Smooth muscle cell (in vitro differentiated cells): ENCODE measurements around the gene GPR55. TPM values are rescaled to one million over a fixed set of nuclear protein-coding genes. Genes with fewer than 3 reads are reported as not detected.

ENCODE experiments used
- DNase-seq: peaks from one replicate; lab custom pipeline; 2025; ENCODE audit not compliant: unreplicated experiment; lab: John Stamatoyannopoulos, UW
- H2AFZ ChIP-seq: fragments of 200-600 bp; sonication (generic); 2 replicates; pipeline ENCODE4 v1.6.0; 2016; ENCODE audit warnings: antibody characterized with exemption, low read depth, mild to moderate bottlenecking
- H3F3A ChIP-seq: fragments of 200-600 bp; sonication (generic); 2 replicates; pipeline ENCODE4 v1.6.0; 2017; ENCODE audit warnings: antibody characterized with exemption, low read depth
- H3K27ac ChIP-seq: fragments of 200-600 bp; sonication (generic); 2 replicates; pipeline ENCODE4 v1.5.1; 2016; ENCODE audit warnings: low read depth, mild to moderate bottlenecking
- H3K27me3 ChIP-seq: fragments of 200-600 bp; sonication (generic); 2 replicates; pipeline ENCODE4 v1.6.1; 2016; ENCODE audit warnings: low read depth, mild to moderate bottlenecking
- H3K36me3 ChIP-seq: fragments of 200-600 bp; sonication (generic); 2 replicates; pipeline ENCODE4 v1.5.1; 2016; ENCODE audit warnings: low read depth
- H3K4me1 ChIP-seq: fragments of 200-600 bp; sonication (generic); 2 replicates; pipeline ENCODE4 v1.5.1; 2016; ENCODE audit warnings: low read depth
- H3K4me2 ChIP-seq: fragments of 200-600 bp; sonication (generic); 2 replicates; pipeline ENCODE4 v1.6.0; 2016; ENCODE audit warnings: mild to moderate bottlenecking
- H3K4me3 ChIP-seq: fragments of 200-600 bp; sonication (generic); 2 replicates; pipeline ENCODE4 v1.5.1; 2016; ENCODE audit warnings: mild to moderate bottlenecking
- H3K79me2 ChIP-seq: fragments of 200-600 bp; sonication (generic); 2 replicates; pipeline ENCODE4 v1.6.0; 2016; ENCODE audit warnings: low read depth, mild to moderate bottlenecking
- H3K9ac ChIP-seq: fragments of 200-600 bp; sonication (generic); 2 replicates; pipeline ENCODE4 v1.6.0; 2016; ENCODE audit warnings: low read depth
- H3K9me3 ChIP-seq: fragments of 200-600 bp; sonication (generic); replicated peaks from 2 replicates; pipeline ENCODE4 v1.5.1; 2016; ENCODE audit warnings: low read depth
- H4K20me1 ChIP-seq: fragments of 200-600 bp; sonication (generic); 2 replicates; pipeline ENCODE4 v1.6.0; 2016; ENCODE audit warnings: low read depth
- CTCF ChIP-seq: fragments of 200-600 bp; sonication (generic); IDR thresholded peaks from 2 replicates; pipeline ENCODE4 v1.5.1; 2017; ENCODE audit warnings: borderline replicate concordance, mild to moderate bottlenecking, antibody characterized with exemption; ENCODE audit not compliant: insufficient read depth, poor library complexity, severe bottlenecking
- WGBS: methylation state at CpG from one replicate; pipeline ENCODE4 v1.1.7; 2016; ENCODE audit warnings: low lambda C conversion rate; 5-methylcytosine and 5-hydroxymethylcytosine counted together
- polyA plus RNA-seq: library from polyadenylated mRNA; unstranded; fragments of >200 nt; fragmentation: Nextera tagmentation; extraction: Ambion mirVana; gene quantifications from 2 replicates; pipeline ENCODE4 v1.2.1, GENCODE V29; 2016
- total RNA-seq: library from RNA; depleted of rRNA; stranded (reverse); fragments of >200 nt; gene quantifications from 2 replicates; pipeline ENCODE4 v1.2.3, GENCODE V29; 2014

GPR55 gene
- total and polyA plus RNA-seq, 2 experiments from 2014 or later, result not detected

- H3K4me3 ChIP-seq, result no peak overlapping the region
- no peak overlapping the region for H2AFZ ChIP-seq
- H3F3A ChIP-seq, result peaks cover 6% of the 10 kb centered on the region
- H3K9me3 ChIP-seq, result no peaks in the 10 kb centered on the region
- peaks cover 18% of the 10 kb centered on the region for H3K27me3 ChIP-seq
- H3K27ac ChIP-seq, result no peak overlapping the region
- no peaks in the 10 kb centered on the region for H3K79me2 ChIP-seq
- H3K9ac ChIP-seq, result no peak overlapping the region
- 32% methylated on average over 8 of the region's 8 CpGs for WGBS
- no peaks in the 10 kb centered on the region for H3K36me3 ChIP-seq
- no peak for DNase-seq
- H3K4me2 ChIP-seq, result no peak overlapping the region
- no peaks in the 10 kb centered on the region for H4K20me1 ChIP-seq
- TF ChIP-seq CTCF, result peak; percentile 75
- peaks cover 6% of the 10 kb centered on the region for H3K4me1 ChIP-seq
These were observed 22.7 kb downstream of the GPR55 start for GRCh38 chr2:230902180-230902899.

GRCh38 chr2:230901006-230901405 is 24.0 kb downstream of the GPR55 start:
- H3K36me3 ChIP-seq, result no peaks in the 10 kb centered on the region
- peaks cover 6% of the 10 kb centered on the region for H3K4me1 ChIP-seq
- H2AFZ ChIP-seq, result no peak overlapping the region
- no peak overlapping the region for H3K27ac ChIP-seq
- no peak overlapping the region for H3K4me2 ChIP-seq
- H3K4me3 ChIP-seq, result no peak overlapping the region
- H3K27me3 ChIP-seq, result peaks cover 18% of the 10 kb centered on the region
- H3K9me3 ChIP-seq, result no peaks in the 10 kb centered on the region
- DNase-seq, result no peak
- no peaks in the 10 kb centered on the region for H4K20me1 ChIP-seq
- no peak overlapping the region for H3K9ac ChIP-seq
- H3K79me2 ChIP-seq, result no peaks in the 10 kb centered on the region
- 73% methylated on average over 5 of the region's 5 CpGs for WGBS
- TF ChIP-seq CTCF, result no peak
- H3F3A ChIP-seq, result peaks cover 4% of the 10 kb centered on the region

GRCh38 chr2:230900336-230900995 is 24.6 kb downstream of the GPR55 start:
- Histone ChIP-seq H3K4me2 (no peak overlapping the region), H3K27me3 (peaks cover 18% of the 10 kb centered on the region), H3K27ac (no peak overlapping the region), H3K4me3 (no peak overlapping the region), H3K36me3 (no peaks in the 10 kb centered on the region), H3K9ac (no peak overlapping the region), H2AFZ (no peak overlapping the region), H3K79me2 (no peaks in the 10 kb centered on the region), H4K20me1 (no peaks in the 10 kb centered on the region), H3K4me1 (peaks cover under 1% of the 10 kb centered on the region), H3F3A (no peaks in the 10 kb centered on the region), H3K9me3 (no peaks in the 10 kb centered on the region)
- no peak for DNase-seq
- 87% methylated on average over 10 of the region's 10 CpGs for WGBS
- no peak for TF ChIP-seq CTCF
